Measurements from ENCODE around the gene HLA-DOB. TPM values are rescaled to one million over a fixed set of nuclear protein-coding genes. Genes with fewer than 3 reads are reported as not detected.
A peak's percentile ranks its signal among the peaks of the same experiment; 100 is the strongest.
"Not testable (repeated sequence)": the region's sequence is repeated elsewhere in the genome, so short reads cannot be mapped to it uniquely, and the experiment has no call there.

Gene HLA-DOB
- total and polyA plus RNA-seq, 10 of the 15 experiments (the other 5 are each of a cell fraction or from before 2014, with no cell fraction given) = 27.4 to 79.1 (median 37.0) TPM

- TF ChIP-seq ATF2 (IDR thresholded peaks at IDR 0.05; ENCODE audit: low read length) = no peak
These were observed 7.6 kb downstream of the HLA-DOB start (continued) for GRCh38 chr6:32809171-32809570.

DNA sequence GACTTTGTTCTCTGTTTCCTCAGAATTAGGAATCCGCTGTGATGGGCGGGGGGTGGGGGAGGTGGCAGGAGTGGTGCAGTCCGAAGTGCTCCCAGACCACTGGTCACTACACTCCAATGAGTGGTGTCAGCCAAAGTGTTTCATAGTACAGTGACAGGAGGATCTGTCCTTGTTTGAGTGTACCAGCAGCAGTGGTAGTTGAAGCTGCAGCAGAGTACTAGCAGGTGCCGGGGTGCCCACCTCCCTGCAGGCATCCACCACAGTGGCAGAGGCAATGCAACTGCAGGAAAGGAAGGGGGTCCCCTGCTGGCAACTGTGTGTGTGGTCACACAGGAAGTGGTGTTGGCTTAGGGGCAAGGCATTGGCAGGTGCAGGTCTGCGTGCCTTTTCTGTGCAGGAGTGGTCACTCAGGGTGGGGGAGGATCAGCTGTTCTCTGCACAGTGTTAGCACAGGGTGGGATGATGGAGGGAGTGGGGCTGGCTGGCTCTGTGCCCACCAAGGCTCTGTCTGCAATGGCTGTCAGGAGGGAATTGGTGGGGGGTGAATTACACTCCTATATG is 9.7 kb downstream of the HLA-DOB start:
- no TSS peak for BruUV-seq (replicated peaks)
- no peak for FAIRE-seq
- POLR2A ChIA-PET = no interaction called here
- CTCF ChIA-PET = interaction anchor here (1.1 kb wide), 1 partner anchor 21 kb away, joined by 4 read pairs; no protein-coding TSS in a partner anchor
- Histone ChIP-seq H4K20me1 (ENCODE audit: control insufficient read depth, insufficient read depth) (no peaks in the 10 kb centered on the region), H3K9ac (ENCODE audit: control insufficient read depth, insufficient read depth, low read length) (no peak overlapping the region), H3K27ac (ENCODE audit: control insufficient read depth, insufficient read depth) (no peak overlapping the region), H3K27me3 (replicated peaks in 1 of 2; ENCODE audit: control insufficient read depth in 2 of 2, insufficient read depth in 2 of 2, low read length in 1 of 2) (no peaks in the 10 kb centered on the region), H2AFZ (ENCODE audit: control insufficient read depth, low read depth, low read length) (no peak overlapping the region), H3K79me2 (ENCODE audit: control insufficient read depth, insufficient read depth, low read length) (no peaks in the 10 kb centered on the region), H3K36me3 (ENCODE audit: control insufficient read depth in 2 of 2, insufficient read depth in 2 of 2, low read length in 1 of 2) (no peaks in the 10 kb centered on the region; a peak in 1 of 4 replicates), H3K9me3 (replicated peaks; ENCODE audit: control insufficient read depth, insufficient read depth, low read length) (no peaks in the 10 kb centered on the region), H3K4me1 (ENCODE audit: control insufficient read depth, insufficient read depth, low read length) (no peaks in the 10 kb centered on the region), H3K4me2 (ENCODE audit: control insufficient read depth, insufficient read depth) (no peak overlapping the region), H3K4me3 (no peak overlapping the region)
- intact Hi-C loops (cut with micrococcal nuclease; ENCODE audit: unreplicated experiment) (no loop called here), in situ Hi-C loops (cut with MboI) (no loop called here)
- no peak for TF ChIP-seq PML (IDR thresholded peaks at IDR 0.05; ENCODE audit: low read length)
- TF ChIP-seq POLR2A (IDR thresholded peaks at IDR 0.05; ENCODE audit: low read depth, low read length) = peak; percentile 53
- WGBS (ENCODE audit: insufficient coverage, insufficient replicate concordance, low lambda C conversion rate, missing lambda C conversion rate) = 81% methylated on average over 5 of the region's 5 CpGs
- RAD21 ChIA-PET (ENCODE audit: unreplicated experiment) = no interaction called here
- ATAC-seq = peak; percentile 67
- SMC1A ChIA-PET (ENCODE audit: uncharacterized antibody, unreplicated experiment) = no interaction called here
- DNase-seq (ENCODE audit: low read depth, low spot score) = no peak

GRCh38 chr6:32805404-32805803 is 11.4 kb downstream of the HLA-DOB start:
- RAD21 ChIA-PET (ENCODE audit: unreplicated experiment); DNase-seq (ENCODE audit: low read depth, low spot score); H3K9me3 ChIP-seq (replicated peaks; ENCODE audit: control insufficient read depth, insufficient read depth, low read length); in situ Hi-C loops (cut with MboI); H3K9ac ChIP-seq (ENCODE audit: control insufficient read depth, insufficient read depth, low read length); H3K4me1 ChIP-seq (ENCODE audit: control insufficient read depth, insufficient read depth, low read length); H3K27me3 ChIP-seq (replicated peaks in 1 of 2; ENCODE audit: control insufficient read depth in 2 of 2, insufficient read depth in 2 of 2, low read length in 1 of 2); H3K36me3 ChIP-seq (ENCODE audit: control insufficient read depth in 2 of 2, insufficient read depth in 2 of 2, low read length in 1 of 2); intact Hi-C loops (cut with micrococcal nuclease; ENCODE audit: unreplicated experiment); H3K27ac ChIP-seq (ENCODE audit: control insufficient read depth, insufficient read depth); H2AFZ ChIP-seq (ENCODE audit: control insufficient read depth, low read depth, low read length); BruUV-seq (replicated peaks); FAIRE-seq; ATAC-seq; H3K4me2 ChIP-seq (ENCODE audit: control insufficient read depth, insufficient read depth); H4K20me1 ChIP-seq (ENCODE audit: control insufficient read depth, insufficient read depth); H3K4me3 ChIP-seq; H3K79me2 ChIP-seq (ENCODE audit: control insufficient read depth, insufficient read depth, low read length): not testable (repeated sequence)
- CTCF ChIA-PET = interaction anchor here (0.6 to 1.8 kb wide), 3 partner anchors 17 to 20 kb away, joined by 3 to 5 read pairs (median 5); no protein-coding TSS in a partner anchor
- POLR2A ChIA-PET = interaction anchor here (1.0 kb wide), 1 partner anchor 12 kb away, joined by 3 read pairs; no protein-coding TSS in a partner anchor
- SMC1A ChIA-PET (ENCODE audit: uncharacterized antibody, unreplicated experiment) = interaction anchor here (0.7 to 1.4 kb wide), 4 partner anchors 10 to 63 kb away, joined by 3 to 5 read pairs (median 4); no protein-coding TSS in a partner anchor

Measured in GM12878 (cell line).